Tibial artery (tissue), 4 donors: Measurements from ENCODE around the gene TADA3.

ENCODE experiments used
- DNase-seq, 2 donors: peaks; one replicate each; pipeline ENCODE4 v3.0.0-alpha.2; 2019
- H3K27ac ChIP-seq, 2 donors: fragments of 200-600 bp; sonication (generic) in 1 of 2; 1 replicate in 1 of 2; 2 replicates in 1 of 2; pipeline ENCODE4 v1.5.1; 2018 to 2019; ENCODE audit warnings: mild to moderate bottlenecking in 1 of 2
- H3K27me3 ChIP-seq, 2 donors: fragments of 200-600 bp; sonication (generic) in 1 of 2; one replicate each; pipeline versions ENCODE4 v1.5.1 to v1.6.0; 2016 to 2019
- H3K36me3 ChIP-seq, 3 donors: fragments of 200-600 bp; sonication (generic) in 2 of 3; one replicate each; pipeline ENCODE4 v1.5.1; 2016 to 2019; ENCODE audit warnings: mild to moderate bottlenecking in 2 of 3
- H3K4me1 ChIP-seq, 4 donors: fragments of 200-600 bp; sonication (generic) in 2 of 4; 1 replicate in 3 of 4; 2 replicates in 1 of 4; pipeline ENCODE4 v1.5.1; 2016 to 2019
- H3K4me3 ChIP-seq, 2 donors: fragments of 200-600 bp; sonication (generic) in 1 of 2; 1 replicate in 1 of 2; 2 replicates in 1 of 2; pipeline ENCODE4 v1.5.1; 2018 to 2019; ENCODE audit warnings: mild to moderate bottlenecking in 2 of 2
- H3K9me3 ChIP-seq, 3 donors: fragments of 200-600 bp; sonication (generic) in 1 of 3; one replicate each; pipeline ENCODE4 v1.5.1; 2016 to 2019
- intact Hi-C: fragments of 100-400 bp; cut with DNase I; formaldehyde crosslinking; loops from one replicate; pipeline ENCODE4 v1.15.0; 2023; ENCODE audit warnings: low total_unique reads
- TF ChIP-seq, protein P1 (sequence below), 2 experiments: fragments of 200-600 bp in 1 of 2; fragments of 450-650 bp in 1 of 2; IDR thresholded peaks; one replicate each; pipeline ENCODE4 v1.5.1; 2017 to 2019; ENCODE audit warnings: antibody characterized with exemption in 2 of 2, mild to moderate bottlenecking in 1 of 2, moderate library complexity in 1 of 2

TADA3 gene

DNA sequence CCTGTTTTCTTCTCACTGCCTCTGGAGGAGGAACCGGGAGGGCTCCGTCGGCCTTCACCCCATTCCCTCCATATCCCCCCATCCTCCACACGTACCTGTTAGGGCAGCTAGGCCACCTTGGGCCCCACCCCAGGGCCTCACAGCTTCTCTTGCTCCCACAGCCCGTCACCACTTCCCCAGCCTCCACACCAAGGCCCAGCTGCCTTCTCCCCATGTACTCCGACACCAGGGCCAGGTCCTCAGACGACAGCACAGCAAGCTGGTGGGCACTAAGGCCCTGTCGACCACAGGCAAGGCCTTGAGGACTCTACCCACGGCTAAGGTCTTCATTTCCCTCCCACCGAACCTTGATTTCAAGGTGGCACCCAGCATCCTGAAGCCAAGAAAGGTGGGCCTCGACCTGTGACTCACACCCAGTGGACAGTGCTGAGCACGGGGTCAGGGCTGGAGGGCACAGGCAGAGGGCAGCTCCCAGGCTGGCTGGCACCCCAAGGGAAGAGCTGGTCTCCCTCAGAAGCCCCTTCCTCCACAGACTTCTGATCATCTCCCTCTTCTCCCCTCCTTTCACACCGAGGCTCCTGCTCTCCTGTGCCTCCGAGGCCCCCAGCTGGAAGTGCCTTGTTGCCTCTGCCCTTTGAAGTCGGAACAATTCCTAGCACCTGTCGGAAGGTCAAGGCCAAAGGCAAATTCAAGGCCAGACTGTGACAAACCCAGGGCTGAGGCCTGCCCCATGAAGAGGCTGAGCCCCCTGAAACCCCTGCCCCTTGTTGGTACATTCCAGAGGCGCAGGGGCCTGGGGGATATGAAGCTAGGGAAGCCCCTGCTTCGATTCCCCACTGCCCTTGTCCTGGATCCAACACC is 42.5 kb upstream of the TADA3 start:
- Histone ChIP-seq H3K36me3 (peaks cover 23 to 80% (median 54%) of the 10 kb centered on the region in 3 donors), H3K27ac (no peak overlapping the region), H3K4me3 (no peak overlapping the region), H3K9me3 (no peaks in the 10 kb centered on the region), H3K4me1 (no peaks in the 10 kb centered on the region), H3K27me3 (no peaks in the 10 kb centered on the region)
- no peak for DNase-seq
- intact Hi-C loops: no loop called here
- TF ChIP-seq, protein P1, sequence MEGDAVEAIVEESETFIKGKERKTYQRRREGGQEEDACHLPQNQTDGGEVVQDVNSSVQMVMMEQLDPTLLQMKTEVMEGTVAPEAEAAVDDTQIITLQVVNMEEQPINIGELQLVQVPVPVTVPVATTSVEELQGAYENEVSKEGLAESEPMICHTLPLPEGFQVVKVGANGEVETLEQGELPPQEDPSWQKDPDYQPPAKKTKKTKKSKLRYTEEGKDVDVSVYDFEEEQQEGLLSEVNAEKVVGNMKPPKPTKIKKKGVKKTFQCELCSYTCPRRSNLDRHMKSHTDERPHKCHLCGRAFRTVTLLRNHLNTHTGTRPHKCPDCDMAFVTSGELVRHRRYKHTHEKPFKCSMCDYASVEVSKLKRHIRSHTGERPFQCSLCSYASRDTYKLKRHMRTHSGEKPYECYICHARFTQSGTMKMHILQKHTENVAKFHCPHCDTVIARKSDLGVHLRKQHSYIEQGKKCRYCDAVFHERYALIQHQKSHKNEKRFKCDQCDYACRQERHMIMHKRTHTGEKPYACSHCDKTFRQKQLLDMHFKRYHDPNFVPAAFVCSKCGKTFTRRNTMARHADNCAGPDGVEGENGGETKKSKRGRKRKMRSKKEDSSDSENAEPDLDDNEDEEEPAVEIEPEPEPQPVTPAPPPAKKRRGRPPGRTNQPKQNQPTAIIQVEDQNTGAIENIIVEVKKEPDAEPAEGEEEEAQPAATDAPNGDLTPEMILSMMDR (IDR thresholded peaks at IDR 0.05): no peak

DNA sequence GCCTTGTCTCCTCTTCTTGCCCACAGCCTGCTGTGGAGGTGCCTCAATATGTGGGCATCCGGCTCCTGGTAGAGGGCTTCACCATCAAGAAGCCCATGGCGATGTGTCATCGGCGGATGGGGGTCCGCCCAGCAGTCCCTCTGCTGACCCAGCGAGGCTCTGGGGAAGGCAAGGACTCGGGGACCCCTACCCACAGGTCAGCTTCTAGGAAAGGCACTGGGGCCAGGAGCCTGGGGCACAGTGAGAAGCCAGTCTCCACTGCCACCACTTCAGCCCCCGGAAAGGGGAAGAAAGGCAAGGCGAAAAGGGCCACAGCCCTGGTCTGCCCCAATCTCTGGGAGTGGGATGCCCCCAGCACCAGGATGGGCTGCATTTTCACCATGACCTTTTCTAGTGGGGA is 40.8 kb upstream of the TADA3 start:
- intact Hi-C loops: no loop called here
- DNase-seq: no peak
- no peak overlapping the region for H3K27ac ChIP-seq
- H3K4me1 ChIP-seq: no peaks in the 10 kb centered on the region
- H3K4me3 ChIP-seq: no peak overlapping the region
- peaks cover 26 to 80% (median 68%) of the 10 kb centered on the region in 3 donors for H3K36me3 ChIP-seq
- TF ChIP-seq, protein P1 (IDR thresholded peaks at IDR 0.05): no peak
- no peaks in the 10 kb centered on the region for H3K27me3 ChIP-seq
- no peaks in the 10 kb centered on the region for H3K9me3 ChIP-seq

DNA sequence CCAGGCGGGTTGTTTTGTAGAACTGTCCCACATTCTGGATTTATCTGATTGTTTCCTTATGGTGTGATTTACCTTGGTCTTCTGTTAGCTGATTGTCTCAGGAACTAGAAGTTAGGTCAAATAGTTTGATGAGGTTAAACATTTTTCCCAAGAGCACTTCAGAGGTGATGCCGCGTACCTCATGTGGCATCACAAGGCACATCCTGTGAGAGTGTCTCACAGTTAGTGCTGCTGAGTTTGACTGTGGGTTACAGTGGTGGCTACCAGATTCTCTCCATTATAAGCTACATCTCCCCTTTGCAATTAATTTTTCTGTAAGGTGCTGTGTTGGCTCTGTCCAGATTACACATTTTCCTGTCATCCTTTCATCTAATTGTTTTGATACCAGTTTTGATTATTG is 39.0 kb upstream of the TADA3 start:
- no peaks in the 10 kb centered on the region for H3K9me3 ChIP-seq
- H3K27ac ChIP-seq: no peak overlapping the region
- DNase-seq: no peak
- H3K27me3 ChIP-seq: no peaks in the 10 kb centered on the region
- TF ChIP-seq, protein P1 (IDR thresholded peaks at IDR 0.05): no peak
- intact Hi-C loops: no loop called here
- H3K36me3 ChIP-seq: peaks cover 22 to 87% (median 57%) of the 10 kb centered on the region in 3 donors
- no peaks in the 10 kb centered on the region for H3K4me1 ChIP-seq
- H3K4me3 ChIP-seq: no peak overlapping the region

DNA sequence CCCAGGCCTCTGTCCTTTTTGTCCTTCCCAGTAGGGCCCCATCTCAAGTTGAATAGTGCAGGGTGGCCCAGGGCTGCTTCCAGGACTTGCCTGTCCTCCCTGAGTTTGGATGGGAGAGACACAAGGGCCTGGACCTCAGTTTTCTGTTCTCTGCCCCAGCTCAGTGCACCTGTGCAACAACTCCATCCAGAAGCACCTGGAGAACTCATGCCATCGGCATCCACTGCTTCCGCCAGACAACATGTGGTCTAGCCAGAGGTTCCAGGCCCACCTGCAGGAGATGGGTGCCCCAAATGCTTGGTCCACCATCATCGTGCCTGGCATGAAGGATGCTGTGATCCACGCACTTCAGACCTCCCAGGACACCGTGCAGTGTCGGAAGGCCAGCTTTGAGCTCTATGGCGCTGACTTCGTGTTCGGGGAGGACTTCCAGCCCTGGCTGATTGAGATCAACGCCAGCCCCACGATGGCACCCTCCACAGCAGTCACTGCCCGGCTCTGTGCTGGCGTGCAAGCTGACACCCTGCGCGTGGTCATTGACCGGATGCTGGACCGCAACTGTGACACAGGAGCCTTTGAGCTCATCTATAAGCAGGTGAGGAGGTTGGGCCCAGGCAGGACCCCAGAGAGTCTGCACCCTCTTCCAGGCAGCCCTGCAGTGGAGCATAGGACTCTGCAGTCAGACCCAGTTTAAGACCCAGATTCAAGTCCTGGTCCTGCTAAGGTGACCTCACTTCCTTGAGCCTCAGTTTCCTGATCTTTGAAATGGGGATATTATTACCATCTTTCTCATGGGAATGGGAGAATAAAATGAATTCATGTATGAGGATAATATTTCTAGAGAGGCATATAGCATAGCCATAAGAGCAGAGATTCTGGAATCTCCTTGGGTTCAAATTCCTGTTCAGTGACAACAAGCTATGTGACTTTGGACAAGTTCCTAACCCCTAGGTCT is 36.8 kb upstream of the TADA3 start:
- Histone ChIP-seq H3K9me3 (no peaks in the 10 kb centered on the region), H3K4me3 (no peak overlapping the region), H3K4me1 (no peaks in the 10 kb centered on the region), H3K27me3 (no peaks in the 10 kb centered on the region), H3K36me3 (peaks cover 15 to 65% (median 35%) of the 10 kb centered on the region in 3 donors), H3K27ac (no peak overlapping the region)
- DNase-seq: no peak
- intact Hi-C loops: no loop called here
- TF ChIP-seq, protein P1 (IDR thresholded peaks at IDR 0.05): no peak

DNA sequence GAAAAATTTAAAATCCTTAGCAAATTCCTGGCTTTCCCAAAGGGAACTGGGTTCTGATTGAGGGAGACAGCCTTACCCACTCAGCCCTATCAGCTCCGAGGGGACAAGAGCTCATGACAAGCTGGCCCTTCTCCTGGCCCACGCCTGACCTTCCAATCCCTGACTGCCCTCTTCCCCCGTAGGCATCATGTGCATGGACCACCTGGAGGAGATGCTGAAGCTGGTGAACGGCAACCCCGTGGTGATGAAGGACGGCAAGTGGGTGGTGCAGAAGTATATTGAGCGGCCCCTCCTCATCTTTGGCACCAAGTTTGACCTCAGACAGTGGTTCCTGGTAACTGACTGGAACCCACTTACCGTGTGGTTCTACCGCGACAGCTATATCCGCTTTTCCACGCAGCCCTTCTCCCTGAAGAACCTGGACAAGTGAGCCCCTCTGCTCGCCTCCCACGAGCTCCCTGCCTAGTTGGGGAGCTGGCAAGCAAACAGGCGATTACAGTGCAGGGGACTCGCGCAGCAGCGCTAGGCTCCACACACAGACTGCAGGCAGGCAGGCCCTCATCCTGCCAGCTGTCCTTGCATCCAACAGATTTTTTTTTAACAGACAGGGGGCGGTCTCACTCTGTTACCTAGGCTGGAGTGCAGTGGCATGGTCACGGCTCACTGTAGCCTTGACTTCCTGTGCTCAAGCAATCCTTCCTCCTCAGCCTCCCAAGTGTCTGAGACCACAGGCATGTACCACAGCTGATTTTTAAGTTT is 34.7 kb upstream of the TADA3 start:
- Histone ChIP-seq H3K27me3 (no peaks in the 10 kb centered on the region), H3K4me3 (no peak overlapping the region), H3K36me3 (peaks cover 6 to 44% (median 23%) of the 10 kb centered on the region in 3 donors), H3K4me1 (no peaks in the 10 kb centered on the region), H3K27ac (no peak overlapping the region), H3K9me3 (no peaks in the 10 kb centered on the region)
- DNase-seq: no peak
- TF ChIP-seq, protein P1 (IDR thresholded peaks at IDR 0.05): peak in 1 of 2 experiments; percentile 7
- intact Hi-C loops: no loop called here
